Nephron (organoid): Measurements from ENCODE around the gene SPINDOC.
A peak's percentile ranks its signal among the peaks of the same experiment; 100 is the strongest.

Source experiments
- H3K27ac Mint-ChIP-seq, 3 experiments: 2 replicates each; pipeline ENCODE4 v1.8.0; 2020; ENCODE audit warnings: mixed read lengths in 3 of 3, mild to moderate bottlenecking in 2 of 3, moderate library complexity in 1 of 3
- H3K27me3 Mint-ChIP-seq: 2 replicates; pipeline ENCODE4 v1.8.0; 2021; ENCODE audit warnings: low read depth, mild to moderate bottlenecking, moderate library complexity, mixed read lengths
- H3K36me3 Mint-ChIP-seq: 2 replicates; pipeline ENCODE4 v1.8.0; 2020; ENCODE audit warnings: low read depth, mixed read lengths
- H3K4me1 Mint-ChIP-seq: 2 replicates; pipeline ENCODE4 v1.8.0; 2020; ENCODE audit warnings: mixed read lengths
- H3K4me3 Mint-ChIP-seq, 3 experiments: 2 replicates each; pipeline ENCODE4 v1.8.0; 2020; ENCODE audit warnings: mild to moderate bottlenecking in 3 of 3, mixed read lengths in 3 of 3, moderate library complexity in 2 of 3
- H3K9me3 Mint-ChIP-seq: 2 replicates; pipeline ENCODE4 v1.8.0; 2020; ENCODE audit warnings: mixed read lengths
- CTCF ChIP-seq, 3 experiments: fragments of 200-600 bp; sonication (generic); IDR thresholded peaks; one replicate each; pipeline ENCODE4 v1.5.0; 2021; ENCODE audit warnings: antibody characterized with exemption in 3 of 3; ENCODE audit not compliant: unreplicated experiment in 3 of 3

The SPINDOC gene

GRCh38 chr11:63838678-63839507 is 25.6 kb downstream of the SPINDOC start, which contains the start of gene MARK2:
Gene MARK2 (plus strand): TSS chr11:63839110. CDS start chr11:63839507, 397 bp downstream.
- H3K4me3 Mint-ChIP-seq, result peak within 1 kb of the TSS; percentile 87 to 94 (median 87)
- TF ChIP-seq CTCF (IDR thresholded peaks at IDR 0.05; ENCODE audit: unreplicated experiment in 3 of 3), result no peak
- no peaks in the 10 kb centered on the region for H3K9me3 Mint-ChIP-seq
- H3K36me3 Mint-ChIP-seq, result peaks cover 11% of the 10 kb centered on the region
- H3K27ac Mint-ChIP-seq, result peak within 1 kb of the TSS; percentile 17 to 67 (median 32)
- H3K4me1 Mint-ChIP-seq, result peaks cover 36% of the 10 kb centered on the region
- no peaks in the 10 kb centered on the region for H3K27me3 Mint-ChIP-seq

- TF ChIP-seq CTCF (IDR thresholded peaks at IDR 0.05; ENCODE audit: unreplicated experiment in 3 of 3), result no peak
- Mint-ChIP-seq H3K4me1 (peaks cover 36% of the 10 kb centered on the region), H3K9me3 (no peaks in the 10 kb centered on the region), H3K4me3 (peak overlapping the region; percentile 87 to 94 (median 87)), H3K27ac (peak overlapping the region; percentile 17 to 60 (median 32)), H3K36me3 (peaks cover 14% of the 10 kb centered on the region), H3K27me3 (no peaks in the 10 kb centered on the region)
These were observed 26.5 kb downstream of the SPINDOC start for GRCh38 chr11:63839508-63840355.

- H3K4me1 Mint-ChIP-seq, result peaks cover 39% of the 10 kb centered on the region
- H3K9me3 Mint-ChIP-seq, result no peaks in the 10 kb centered on the region
- TF ChIP-seq CTCF (IDR thresholded peaks at IDR 0.05; ENCODE audit: unreplicated experiment in 3 of 3), result no peak
- H3K36me3 Mint-ChIP-seq, result peaks cover 17% of the 10 kb centered on the region
- H3K27ac Mint-ChIP-seq, result peak overlapping the region; percentile 17 to 60 (median 32)
- H3K4me3 Mint-ChIP-seq, result peak overlapping the region; percentile 87 to 94 (median 87)
- H3K27me3 Mint-ChIP-seq, result no peaks in the 10 kb centered on the region
These were observed 27.3 kb downstream of the SPINDOC start for GRCh38 chr11:63840356-63841060.

GRCh38 chr11:63841554-63841953 is 28.3 kb downstream of the SPINDOC start:
- Mint-ChIP-seq H3K27ac (peak overlapping the region; percentile 17 to 60 (median 32)), H3K9me3 (no peaks in the 10 kb centered on the region), H3K4me1 (peaks cover 39% of the 10 kb centered on the region), H3K4me3 (peak overlapping the region; percentile 87 to 94 (median 87)), H3K36me3 (peaks cover 18% of the 10 kb centered on the region), H3K27me3 (no peaks in the 10 kb centered on the region)
- no peak for TF ChIP-seq CTCF (IDR thresholded peaks at IDR 0.05; ENCODE audit: unreplicated experiment in 3 of 3)

- peaks cover 18% of the 10 kb centered on the region for H3K36me3 Mint-ChIP-seq
- H3K9me3 Mint-ChIP-seq, result no peaks in the 10 kb centered on the region
- no peaks in the 10 kb centered on the region for H3K27me3 Mint-ChIP-seq
- H3K27ac Mint-ChIP-seq, result peak overlapping the region; percentile 58 to 72 (median 67)
- H3K4me1 Mint-ChIP-seq, result peaks cover 43% of the 10 kb centered on the region
- no peak for TF ChIP-seq CTCF (IDR thresholded peaks at IDR 0.05; ENCODE audit: unreplicated experiment in 3 of 3)
- peak overlapping the region; percentile 17 to 68 (median 51) for H3K4me3 Mint-ChIP-seq
These were observed 29.8 kb downstream of the SPINDOC start for GRCh38 chr11:63843041-63843440.
